ENCODE data around the gene TCF3. TPM values are rescaled to one million over a fixed set of nuclear protein-coding genes. Genes with fewer than 3 reads are reported as not detected.

The TCF3 gene
- total and polyA plus RNA-seq, 10 of the 15 experiments (the other 5 are each of a cell fraction or from before 2014, with no cell fraction given) = 6.7 to 282 (median 70.7) TPM

GRCh38 chr19:1618157-1619093 is 34.0 kb downstream of the TCF3 start (continued):
- TF ChIP-seq, protein P1, sequence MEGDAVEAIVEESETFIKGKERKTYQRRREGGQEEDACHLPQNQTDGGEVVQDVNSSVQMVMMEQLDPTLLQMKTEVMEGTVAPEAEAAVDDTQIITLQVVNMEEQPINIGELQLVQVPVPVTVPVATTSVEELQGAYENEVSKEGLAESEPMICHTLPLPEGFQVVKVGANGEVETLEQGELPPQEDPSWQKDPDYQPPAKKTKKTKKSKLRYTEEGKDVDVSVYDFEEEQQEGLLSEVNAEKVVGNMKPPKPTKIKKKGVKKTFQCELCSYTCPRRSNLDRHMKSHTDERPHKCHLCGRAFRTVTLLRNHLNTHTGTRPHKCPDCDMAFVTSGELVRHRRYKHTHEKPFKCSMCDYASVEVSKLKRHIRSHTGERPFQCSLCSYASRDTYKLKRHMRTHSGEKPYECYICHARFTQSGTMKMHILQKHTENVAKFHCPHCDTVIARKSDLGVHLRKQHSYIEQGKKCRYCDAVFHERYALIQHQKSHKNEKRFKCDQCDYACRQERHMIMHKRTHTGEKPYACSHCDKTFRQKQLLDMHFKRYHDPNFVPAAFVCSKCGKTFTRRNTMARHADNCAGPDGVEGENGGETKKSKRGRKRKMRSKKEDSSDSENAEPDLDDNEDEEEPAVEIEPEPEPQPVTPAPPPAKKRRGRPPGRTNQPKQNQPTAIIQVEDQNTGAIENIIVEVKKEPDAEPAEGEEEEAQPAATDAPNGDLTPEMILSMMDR (IDR thresholded peaks at IDR 0.05 in 2 of 3, conservative IDR thresholded peaks at IDR 0.05 in 1 of 3; ENCODE audit: control insufficient read depth in 2 of 3, extremely low read depth in 1 of 3, insufficient read depth in 1 of 3, low read depth in 3 of 3, low read length in 3 of 3) = peak; percentile 48 to 72 (median 52)
- TF ChIP-seq FOS (IDR thresholded peaks at IDR 0.05; ENCODE audit: borderline replicate concordance, extremely low read depth, insufficient read length) (no peak), MEF2A (IDR thresholded peaks at IDR 0.05; ENCODE audit: insufficient read depth, low read depth, low read length) (no peak), DPF2 (IDR thresholded peaks at IDR 0.05) (no peak), SMC3 (IDR thresholded peaks at IDR 0.05; ENCODE audit: borderline replicate concordance, low read length) (peak; percentile 59), NFXL1 (IDR thresholded peaks at IDR 0.05; ENCODE audit: borderline replicate concordance) (no peak), TCF7 (IDR thresholded peaks at IDR 0.05; ENCODE audit: borderline replicate concordance) (no peak), BACH1 (IDR thresholded peaks at IDR 0.05; ENCODE audit: borderline replicate concordance) (no peak), MYB (IDR thresholded peaks at IDR 0.05; ENCODE audit: borderline replicate concordance, low read depth, low read length) (no peak), RAD21 (IDR thresholded peaks at IDR 0.05; ENCODE audit: insufficient read depth, low read depth, low read length) (peak; percentile 47), TAF1 (IDR thresholded peaks at IDR 0.05; ENCODE audit: borderline replicate concordance, low read depth, low read length) (no peak), ZNF384 (IDR thresholded peaks at IDR 0.05; ENCODE audit: borderline replicate concordance, low read depth, low read length) (no peak), CUX1 (IDR thresholded peaks at IDR 0.05; ENCODE audit: insufficient replicate concordance, low read depth, low read length) (no peak), SIN3A (IDR thresholded peaks at IDR 0.05; ENCODE audit: low read depth, low read length) (no peak), ASH2L (IDR thresholded peaks at IDR 0.05; ENCODE audit: borderline replicate concordance, low read depth) (no peak)
- TF ChIP-seq, protein P2, sequence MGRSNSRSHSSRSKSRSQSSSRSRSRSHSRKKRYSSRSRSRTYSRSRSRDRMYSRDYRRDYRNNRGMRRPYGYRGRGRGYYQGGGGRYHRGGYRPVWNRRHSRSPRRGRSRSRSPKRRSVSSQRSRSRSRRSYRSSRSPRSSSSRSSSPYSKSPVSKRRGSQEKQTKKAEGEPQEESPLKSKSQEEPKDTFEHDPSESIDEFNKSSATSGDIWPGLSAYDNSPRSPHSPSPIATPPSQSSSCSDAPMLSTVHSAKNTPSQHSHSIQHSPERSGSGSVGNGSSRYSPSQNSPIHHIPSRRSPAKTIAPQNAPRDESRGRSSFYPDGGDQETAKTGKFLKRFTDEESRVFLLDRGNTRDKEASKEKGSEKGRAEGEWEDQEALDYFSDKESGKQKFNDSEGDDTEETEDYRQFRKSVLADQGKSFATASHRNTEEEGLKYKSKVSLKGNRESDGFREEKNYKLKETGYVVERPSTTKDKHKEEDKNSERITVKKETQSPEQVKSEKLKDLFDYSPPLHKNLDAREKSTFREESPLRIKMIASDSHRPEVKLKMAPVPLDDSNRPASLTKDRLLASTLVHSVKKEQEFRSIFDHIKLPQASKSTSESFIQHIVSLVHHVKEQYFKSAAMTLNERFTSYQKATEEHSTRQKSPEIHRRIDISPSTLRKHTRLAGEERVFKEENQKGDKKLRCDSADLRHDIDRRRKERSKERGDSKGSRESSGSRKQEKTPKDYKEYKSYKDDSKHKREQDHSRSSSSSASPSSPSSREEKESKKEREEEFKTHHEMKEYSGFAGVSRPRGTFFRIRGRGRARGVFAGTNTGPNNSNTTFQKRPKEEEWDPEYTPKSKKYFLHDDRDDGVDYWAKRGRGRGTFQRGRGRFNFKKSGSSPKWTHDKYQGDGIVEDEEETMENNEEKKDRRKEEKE (IDR thresholded peaks at IDR 0.05) = no peak
- TF ChIP-seq, protein P3, sequence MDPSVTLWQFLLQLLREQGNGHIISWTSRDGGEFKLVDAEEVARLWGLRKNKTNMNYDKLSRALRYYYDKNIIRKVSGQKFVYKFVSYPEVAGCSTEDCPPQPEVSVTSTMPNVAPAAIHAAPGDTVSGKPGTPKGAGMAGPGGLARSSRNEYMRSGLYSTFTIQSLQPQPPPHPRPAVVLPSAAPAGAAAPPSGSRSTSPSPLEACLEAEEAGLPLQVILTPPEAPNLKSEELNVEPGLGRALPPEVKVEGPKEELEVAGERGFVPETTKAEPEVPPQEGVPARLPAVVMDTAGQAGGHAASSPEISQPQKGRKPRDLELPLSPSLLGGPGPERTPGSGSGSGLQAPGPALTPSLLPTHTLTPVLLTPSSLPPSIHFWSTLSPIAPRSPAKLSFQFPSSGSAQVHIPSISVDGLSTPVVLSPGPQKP (IDR thresholded peaks at IDR 0.05; ENCODE audit: low read depth, low read length) = no peak

Measured in GM12878 (cell line).